HepG2 (cell line): ENCODE measurements around the gene OAF. TPM values are rescaled to one million over a fixed set of nuclear protein-coding genes. Genes with fewer than 3 reads are reported as not detected.
A peak's percentile ranks its signal among the peaks of the same experiment; 100 is the strongest.

ENCODE experiments used
- ATF2 ChIP-seq: sonication (generic); formaldehyde crosslinking; IDR thresholded peaks from 2 replicates; pipeline ENCODE4 v1.4.0; 2020; ENCODE audit warnings: missing genetic modification reagents
- CC2D1A ChIP-seq: sonication (generic); formaldehyde crosslinking; IDR thresholded peaks from 2 replicates; pipeline ENCODE4 v1.8.1; 2023; ENCODE audit warnings: mild to moderate bottlenecking, missing genetic modification reagents
- E2F5 ChIP-seq: sonication (generic); formaldehyde crosslinking; conservative IDR thresholded peaks from 2 replicates; pipeline ENCODE4 v1.4.0; 2020; ENCODE audit warnings: missing genetic modification reagents
- FOXK2 ChIP-seq: fragments of 450-650 bp; IDR thresholded peaks from 2 replicates; pipeline ENCODE4 v1.6.1; 2016
- GMEB1 ChIP-seq: sonication (generic); formaldehyde crosslinking; IDR thresholded peaks from 2 replicates; pipeline ENCODE4 v1.5.1; 2020; ENCODE audit warnings: missing genetic modification reagents, mild to moderate bottlenecking, borderline replicate concordance
- KDM4B ChIP-seq: sonication (generic); formaldehyde crosslinking; IDR thresholded peaks from 2 replicates; pipeline ENCODE4 v1.4.0; 2020; ENCODE audit warnings: missing genetic modification reagents
- MIXL1 ChIP-seq: IDR thresholded peaks from 2 replicates; pipeline ENCODE4 v1.6.1; 2016
- TCF7L2 ChIP-seq: IDR thresholded peaks from 2 replicates; pipeline ENCODE4 v1.6.1; 2011; ENCODE audit warnings: mild to moderate bottlenecking, low read depth, low read length, moderate library complexity
- TFDP2 ChIP-seq: sonication (generic); formaldehyde crosslinking; IDR thresholded peaks from 2 replicates; pipeline ENCODE4 v1.4.0; 2020; ENCODE audit warnings: missing genetic modification reagents
- ZBTB2 ChIP-seq: sonication (generic); formaldehyde crosslinking; IDR thresholded peaks from 2 replicates; pipeline ENCODE4 v1.8.0; 2022; ENCODE audit warnings: low read depth, missing genetic modification reagents
- ZFP37 ChIP-seq: sonication (generic); formaldehyde crosslinking; IDR thresholded peaks from 2 replicates; pipeline ENCODE4 v1.4.0; 2020; ENCODE audit warnings: missing genetic modification reagents, borderline replicate concordance
- ZKSCAN8 ChIP-seq: IDR thresholded peaks from 2 replicates; pipeline ENCODE4 v1.6.1; 2016; ENCODE audit warnings: borderline replicate concordance, missing genetic modification reagents, missing compliant biosample characterization
- ZNF121 ChIP-seq: sonication (generic); formaldehyde crosslinking; IDR thresholded peaks from 2 replicates; pipeline ENCODE4 v1.5.0; 2020; ENCODE audit warnings: mild to moderate bottlenecking, missing genetic modification reagents
- ZNF430 ChIP-seq: sonication (generic); formaldehyde crosslinking; IDR thresholded peaks from 2 replicates; pipeline ENCODE4 v1.9.0; 2021; ENCODE audit warnings: mild to moderate bottlenecking, missing genetic modification reagents
- ZNF460 ChIP-seq: sonication (generic); formaldehyde crosslinking; IDR thresholded peaks from 2 replicates; pipeline ENCODE4 v1.5.1; 2020; ENCODE audit warnings: missing genetic modification reagents, mild to moderate bottlenecking, borderline replicate concordance
- ZNF512 ChIP-seq: sonication (generic); formaldehyde crosslinking; IDR thresholded peaks from 2 replicates; pipeline ENCODE4 v1.4.0; 2020; ENCODE audit warnings: mild to moderate bottlenecking, missing genetic modification reagents
- ZNF724P ChIP-seq: sonication (generic); formaldehyde crosslinking; IDR thresholded peaks from 2 replicates; pipeline ENCODE4 v1.8.0; 2022; ENCODE audit warnings: missing genetic modification reagents, borderline replicate concordance
- ZNF788 ChIP-seq: sonication (generic); formaldehyde crosslinking; IDR thresholded peaks from 2 replicates; pipeline ENCODE4 v1.5.0; 2020; ENCODE audit warnings: mild to moderate bottlenecking, missing genetic modification reagents, borderline replicate concordance
- ZNF839 ChIP-seq: sonication (generic); formaldehyde crosslinking; IDR thresholded peaks from 2 replicates; pipeline ENCODE4 v1.4.0; 2020; ENCODE audit warnings: missing genetic modification reagents, mild to moderate bottlenecking, borderline replicate concordance
- ZSCAN22 ChIP-seq: sonication (generic); formaldehyde crosslinking; IDR thresholded peaks from 2 replicates; pipeline ENCODE4 v1.4.0; 2020; ENCODE audit warnings: mild to moderate bottlenecking, missing genetic modification reagents
- polyA plus RNA-seq, 8 experiments: library from polyadenylated mRNA; depleted of rRNA in 3 of 8; stranded (reverse) in 7 of 8; unstranded in 1 of 8; fragments of >200 nt; fragmentation: Illumina TruSeq in 4 of 8; extraction: Trizol in 4 of 8; gene quantifications; 2 replicates each; pipeline versions ENCODE4 v1.2.1 to v1.2.3, GENCODE V29; 2011 to 2016; ENCODE audit warnings: low read depth in 4 of 8, missing spikeins in 1 of 8, mixed read lengths in 1 of 8; ENCODE audit not compliant: insufficient read depth in 1 of 8
- total RNA-seq, 5 experiments: library from RNA; depleted of rRNA; stranded (reverse); fragments of >200 nt; fragmentation: Illumina TruSeq; extraction: Trizol; gene quantifications; 2 replicates each; pipeline ENCODE4 v1.2.3, GENCODE V29; 2016; ENCODE audit warnings: low read depth in 1 of 5

The OAF gene
- total and polyA plus RNA-seq, 2 of the 13 experiments (the other 11 are each of a cell fraction or from before 2014, with no cell fraction given), result 63.7 to 94.6 TPM

GRCh38 chr11:120168960-120169681 is 41.7 kb upstream of the OAF start (continued):
- 0 out of 2 replicates have a peak, but pooled peaks have one; percentile 21 for TF ChIP-seq ATF2
- TF ChIP-seq FOXK2, result no peak
- no peak for TF ChIP-seq ZKSCAN8
- no peak for TF ChIP-seq ZNF839 (CRISPR knock-in tag)
- no peak for TF ChIP-seq ZNF430 (CRISPR knock-in tag)
- no peak for TF ChIP-seq ZNF460 (CRISPR knock-in tag)
- no peak for TF ChIP-seq ZNF724P (CRISPR knock-in tag)
- TF ChIP-seq ZBTB2, result no peak
- TF ChIP-seq GMEB1 (CRISPR knock-in tag), result no peak
- no peak; the same call in 1 of the 2 replicates for TF ChIP-seq ZNF121 (CRISPR knock-in tag)
- TF ChIP-seq MIXL1, result no peak
- no peak; the same call in 1 of the 2 replicates for TF ChIP-seq E2F5 (CRISPR knock-in tag)
- TF ChIP-seq ZSCAN22 (CRISPR knock-in tag), result no peak
- no peak for TF ChIP-seq TFDP2 (CRISPR knock-in tag)
- no peak for TF ChIP-seq KDM4B (CRISPR knock-in tag)
- no peak for TF ChIP-seq ZNF788
- TF ChIP-seq TCF7L2, result no peak
- no peak for TF ChIP-seq ZNF512 (CRISPR knock-in tag)
- TF ChIP-seq ZFP37 (CRISPR knock-in tag), result no peak
- no peak for TF ChIP-seq CC2D1A (CRISPR knock-in tag)
